ENCODE measurements around the gene ATOX1. TPM values are rescaled to one million over a fixed set of nuclear protein-coding genes. Genes with fewer than 3 reads are reported as not detected.
"Not testable (repeated sequence)": the region's sequence is repeated elsewhere in the genome, so short reads cannot be mapped to it uniquely, and the experiment has no call there.

The ATOX1 gene
- total RNA-seq, 1 donor from 2014 or later, result 63.2 TPM

GRCh38 chr5:151739395-151739794 is 19.0 kb downstream of the ATOX1 start:
- ATAC-seq (no peak), DNase-seq (no peak)
- intact Hi-C loops (cut with micrococcal nuclease), result no loop called here

GRCh38 chr5:151738125-151738848 is 20.1 kb downstream of the ATOX1 start:
- DNase-seq (no peak), ATAC-seq (no peak)
- intact Hi-C loops (cut with micrococcal nuclease), result no loop called here

DNA sequence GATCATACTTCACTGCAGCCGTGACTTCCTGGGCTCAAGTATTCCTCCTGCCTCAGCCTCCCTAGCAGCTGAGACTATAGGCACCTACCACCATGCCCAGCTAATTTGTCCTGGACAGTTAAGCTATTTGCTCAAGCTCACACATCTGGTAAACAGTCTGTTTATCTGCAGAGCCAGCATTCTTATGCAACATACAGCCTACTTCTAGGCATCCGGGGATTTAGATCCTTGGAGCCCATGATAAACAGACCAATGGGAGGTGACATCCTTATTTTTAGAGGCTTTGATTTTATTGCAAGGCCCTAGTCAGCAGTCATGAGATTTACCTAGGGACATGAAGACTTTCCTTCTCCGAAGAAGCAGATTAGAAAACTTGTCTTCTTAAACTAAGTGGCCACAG is 21.0 kb downstream of the ATOX1 start:
- ATAC-seq (no peak), DNase-seq (no peak)
- intact Hi-C loops (cut with micrococcal nuclease), result no loop called here

DNA sequence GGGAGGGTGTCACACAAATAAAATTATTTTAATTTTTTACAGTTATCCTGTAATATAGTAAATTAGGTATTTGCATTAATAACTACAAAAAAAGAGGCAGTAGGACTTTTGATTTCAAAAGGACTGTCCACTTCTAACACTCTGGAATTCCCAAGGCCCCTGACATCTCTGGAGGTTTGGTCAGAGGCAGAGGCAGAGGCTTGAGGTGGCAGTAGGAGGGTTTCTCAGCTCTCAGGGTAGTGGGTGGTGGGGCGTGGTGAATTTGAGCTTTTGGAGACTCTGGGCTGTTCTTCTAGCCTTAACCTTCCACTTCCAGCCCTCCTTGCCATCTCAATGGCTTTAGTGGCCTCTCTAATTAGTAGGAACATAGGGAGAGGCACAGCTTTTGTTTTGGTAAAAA is 22.8 kb downstream of the ATOX1 start:
- intact Hi-C loops (cut with micrococcal nuclease), result no loop called here
- DNase-seq (no peak), ATAC-seq (no peak)

GRCh38 chr5:151734064-151734408 is 24.4 kb downstream of the ATOX1 start:
- DNase-seq (no peak), ATAC-seq (no peak)
- intact Hi-C loops (cut with micrococcal nuclease), result no loop called here

DNA sequence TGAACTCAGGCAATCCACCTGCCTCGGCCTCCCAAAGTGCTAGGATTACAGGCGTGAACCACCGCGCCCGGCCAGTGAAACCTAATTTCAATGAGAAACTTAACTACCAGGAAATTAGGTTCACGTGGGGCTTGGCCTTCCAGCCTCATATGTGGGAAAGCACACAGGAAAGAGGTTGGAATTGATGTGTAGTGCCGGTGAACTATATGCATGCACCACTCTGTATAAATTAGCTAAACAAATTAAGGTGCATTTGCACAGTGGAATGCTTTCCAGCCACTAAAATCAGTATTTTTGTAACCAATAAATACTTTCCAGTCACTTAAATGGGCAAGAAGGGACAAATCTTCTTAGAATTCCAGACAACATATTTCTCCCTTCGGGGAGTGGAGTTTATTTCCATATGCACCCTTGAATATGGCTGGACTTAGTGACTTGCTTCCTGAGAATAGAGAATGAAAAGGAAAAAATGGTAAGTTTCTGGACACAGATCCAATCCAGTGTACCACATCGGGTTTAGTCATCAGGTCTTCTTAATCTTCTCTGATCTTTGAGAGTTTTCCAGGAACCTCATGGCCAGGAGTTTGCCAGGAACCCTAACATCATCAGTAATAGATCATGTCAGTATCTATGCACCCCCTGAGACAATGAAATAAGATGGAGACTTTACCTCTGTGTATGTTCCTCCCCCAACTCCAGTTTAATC is 24.9 kb downstream of the ATOX1 start:
- no peak for ATAC-seq
- no peak for DNase-seq
- intact Hi-C loops (cut with micrococcal nuclease), result no loop called here

DNA sequence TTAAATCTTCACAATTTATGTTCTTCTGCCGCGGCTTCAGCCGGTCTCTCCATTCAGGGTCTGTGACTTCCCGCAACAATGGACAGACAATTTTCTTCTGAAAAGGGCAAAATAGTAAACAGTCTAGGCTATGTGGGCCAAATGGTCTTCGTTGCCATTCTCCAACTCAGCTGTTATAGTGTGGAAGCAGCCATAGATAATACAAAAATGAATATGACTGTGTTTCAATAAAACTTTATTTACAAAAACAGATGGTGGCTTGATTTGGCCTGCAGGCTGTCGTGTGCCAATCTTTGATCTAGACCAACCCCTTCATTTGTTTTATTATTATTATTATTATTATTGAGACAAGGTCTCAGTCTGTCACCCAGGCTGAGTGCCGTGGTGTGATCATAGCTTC is 28.1 kb downstream of the ATOX1 start:
- no peak for DNase-seq
- intact Hi-C loops (cut with micrococcal nuclease), result no loop called here
- ATAC-seq, result no peak

GRCh38 chr5:151729597-151729996 is 28.8 kb downstream of the ATOX1 start:
- ATAC-seq; intact Hi-C loops (cut with micrococcal nuclease); DNase-seq: not testable (repeated sequence)

DNA sequence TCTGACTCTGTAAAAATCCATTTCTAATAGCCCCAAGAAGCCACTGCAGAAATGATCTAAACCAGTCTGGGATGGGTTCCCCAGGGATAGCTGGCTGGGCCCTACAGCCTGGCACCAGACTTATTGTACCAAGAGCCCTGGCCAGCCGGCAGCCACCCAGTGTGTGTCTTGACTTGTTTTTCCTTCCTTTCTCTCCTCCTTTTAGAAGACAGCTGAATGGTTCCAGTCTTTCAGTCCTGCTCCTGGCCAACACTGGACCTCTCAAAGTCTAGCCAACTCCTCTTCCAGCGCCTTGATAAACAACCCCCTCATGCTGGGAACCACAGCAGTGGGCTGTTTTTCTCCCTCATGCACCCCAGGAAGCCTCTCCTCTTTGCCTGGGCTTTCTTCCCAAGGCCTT is 34.1 kb downstream of the ATOX1 start:
- intact Hi-C loops (cut with micrococcal nuclease), result no loop called here
- peak; percentile 22 for ATAC-seq
- DNase-seq, result no peak

GRCh38 chr5:151722546-151722945 is 35.9 kb downstream of the ATOX1 start:
- ATAC-seq, result no peak
- DNase-seq, result no peak
- intact Hi-C loops (cut with micrococcal nuclease), result no loop called here

DNA sequence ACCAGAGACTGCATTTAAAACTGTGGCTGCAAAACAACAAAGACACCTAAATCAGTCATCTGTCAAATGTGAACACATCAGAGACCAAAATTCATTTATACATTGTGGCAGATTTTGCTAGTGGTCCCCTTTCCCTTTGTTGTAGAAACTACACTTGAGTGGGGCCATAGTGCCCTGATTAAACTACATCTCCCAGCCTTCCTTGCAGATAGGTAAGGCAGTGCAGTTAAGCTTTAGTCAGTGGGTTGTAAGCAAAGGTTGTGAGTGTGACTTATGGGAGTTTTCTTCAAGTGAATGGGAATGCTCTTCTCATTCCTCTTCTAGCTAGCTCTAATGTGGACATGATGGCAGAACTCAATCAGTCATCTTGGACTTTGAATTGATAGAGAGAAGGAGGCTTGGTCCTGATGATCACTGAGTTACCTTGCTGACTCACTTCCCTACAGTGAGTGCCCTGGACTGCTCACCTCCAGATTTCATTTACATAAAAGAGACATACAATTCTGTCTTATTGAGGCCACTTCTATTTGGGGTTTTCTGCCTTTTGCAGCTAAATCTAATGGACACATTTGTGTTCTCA is 36.5 kb downstream of the ATOX1 start:
- intact Hi-C loops (cut with micrococcal nuclease), result no loop called here
- ATAC-seq, result no peak
- DNase-seq, result no peak

DNA sequence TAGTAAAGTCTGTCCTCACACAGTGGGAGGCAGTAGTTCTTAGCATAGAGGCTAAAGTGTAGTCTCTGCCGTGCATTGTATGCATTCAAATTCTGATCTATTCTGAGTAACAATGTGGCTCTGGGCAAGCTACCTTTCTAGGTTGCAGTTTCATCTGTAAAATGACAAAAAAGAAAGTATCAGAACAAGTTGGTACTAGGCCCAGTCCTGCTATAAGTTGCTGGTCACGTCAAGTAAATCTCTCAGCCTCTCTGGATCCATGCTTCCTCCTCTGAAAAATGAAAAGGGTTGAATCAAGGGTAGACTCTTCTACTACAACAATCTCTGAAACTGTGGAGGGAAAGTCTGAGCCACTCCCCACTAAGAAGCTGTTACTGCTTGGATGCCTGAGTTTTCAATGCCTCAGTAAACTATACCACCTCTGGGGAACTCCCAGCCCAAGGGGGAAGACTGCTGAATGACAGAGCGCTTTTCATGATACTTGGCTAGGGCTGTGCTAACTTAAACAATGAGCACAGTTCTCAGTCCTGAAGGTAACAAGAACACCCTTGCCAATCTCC is 37.3 kb downstream of the ATOX1 start:
- ATAC-seq (no peak), DNase-seq (no peak)
- intact Hi-C loops (cut with micrococcal nuclease), result no loop called here

DNA sequence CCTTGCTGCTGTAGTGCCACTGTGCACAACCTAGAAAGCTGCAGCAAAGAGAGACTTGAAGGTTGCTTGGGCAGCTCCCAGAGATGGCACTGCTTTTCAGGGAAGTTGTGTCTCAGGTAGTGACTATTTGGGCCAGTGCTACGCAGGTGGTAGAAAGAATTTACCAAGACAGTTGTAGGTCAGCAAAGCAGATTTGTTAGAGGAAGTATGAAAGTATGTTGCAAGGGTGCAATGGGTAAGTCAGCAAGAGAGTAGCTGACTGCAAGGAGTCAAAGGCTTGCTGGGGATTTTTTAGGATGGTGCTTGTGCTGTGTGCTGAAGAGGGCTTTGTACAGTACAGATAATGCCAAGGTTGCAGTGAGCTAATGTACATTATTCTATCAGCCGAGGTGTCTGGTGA is 38.2 kb downstream of the ATOX1 start:
- ATAC-seq (no peak), DNase-seq (no peak)
- intact Hi-C loops (cut with micrococcal nuclease), result no loop called here

GRCh38 chr5:151719228-151720000 is 39.0 kb downstream of the ATOX1 start:
- ATAC-seq (peak; percentile 72), DNase-seq (no peak)
- intact Hi-C loops (cut with micrococcal nuclease), result no loop called here

GRCh38 chr5:151718646-151719045 is 39.8 kb downstream of the ATOX1 start:
- ATAC-seq (peak; percentile 85), DNase-seq (no peak)
- intact Hi-C loops (cut with micrococcal nuclease), result no loop called here

DNA sequence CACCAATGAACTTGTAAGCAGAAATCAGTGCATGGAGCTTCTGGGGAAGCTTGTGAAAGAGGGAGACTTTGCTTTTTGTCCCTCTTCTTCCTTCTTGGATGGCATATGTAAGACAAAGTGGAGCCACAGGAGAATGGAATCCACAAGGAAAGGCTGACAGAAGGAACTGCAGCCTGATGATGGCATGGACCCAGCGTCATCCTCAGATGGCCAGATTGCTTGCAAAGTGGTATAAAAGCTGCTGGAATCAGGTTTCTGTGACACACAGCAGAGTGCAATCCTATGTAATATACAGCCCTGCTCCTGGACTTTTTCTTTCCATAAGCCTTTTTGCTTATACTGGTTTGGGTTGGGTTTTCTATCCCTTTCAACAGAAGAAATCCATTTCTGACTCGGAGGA is 40.3 kb downstream of the ATOX1 start:
- ATAC-seq, result peak; percentile 40
- DNase-seq, result no peak
- intact Hi-C loops (cut with micrococcal nuclease), result no loop called here

- DNase-seq, result no peak
- no peak for ATAC-seq
- intact Hi-C loops (cut with micrococcal nuclease), result no loop called here
Observed at GRCh38 chr5:151717416-151717815, 41.0 kb downstream of the ATOX1 start.

- ATAC-seq (no peak), DNase-seq (no peak)
- intact Hi-C loops (cut with micrococcal nuclease), result no loop called here
Observed at GRCh38 chr5:151709109-151709735, 49.2 kb downstream of the ATOX1 start.

- DNase-seq, result no peak
- intact Hi-C loops (cut with micrococcal nuclease), result no loop called here
Observed at GRCh38 chr5:151708126-151708525, 50.3 kb downstream of the ATOX1 start.

More at GRCh38 chr5:151708126-151708525, 50.3 kb downstream of the ATOX1 start:
- no peak for ATAC-seq
